Endothelial cell (in vitro differentiated cells): ENCODE results near the gene PRADC1. TPM values are rescaled to one million over a fixed set of nuclear protein-coding genes. Genes with fewer than 3 reads are reported as not detected.

Experiments used
- DNase-seq: peaks from one replicate; pipeline ENCODE4 v3.0.0; 2021; ENCODE audit warnings: low spot score
- H3K27ac Mint-ChIP-seq: one replicate; pipeline ENCODE4 v1.8.0; 2021; ENCODE audit warnings: mixed read lengths, inconsistent platforms; ENCODE audit not compliant: unreplicated experiment
- H3K27me3 Mint-ChIP-seq: one replicate; pipeline ENCODE4 v1.8.0; 2021; ENCODE audit warnings: mild to moderate bottlenecking, moderate library complexity, mixed read lengths, inconsistent platforms; ENCODE audit not compliant: unreplicated experiment
- H3K36me3 Mint-ChIP-seq: one replicate; pipeline ENCODE4 v1.8.0; 2021; ENCODE audit warnings: mild to moderate bottlenecking, low read depth, mixed read lengths, inconsistent platforms; ENCODE audit not compliant: unreplicated experiment
- H3K4me1 Mint-ChIP-seq: one replicate; pipeline ENCODE4 v1.8.0; 2021; ENCODE audit warnings: mild to moderate bottlenecking, mixed read lengths, inconsistent platforms; ENCODE audit not compliant: unreplicated experiment
- H3K4me3 Mint-ChIP-seq: one replicate; pipeline ENCODE4 v1.8.0; 2021; ENCODE audit warnings: mild to moderate bottlenecking, mixed read lengths, inconsistent platforms; ENCODE audit not compliant: unreplicated experiment
- H3K9me3 Mint-ChIP-seq: one replicate; pipeline ENCODE4 v1.8.0; 2021; ENCODE audit warnings: mixed read lengths, inconsistent platforms; ENCODE audit not compliant: unreplicated experiment
- CTCF ChIP-seq: fragments of 200-600 bp; sonication (generic); IDR thresholded peaks from one replicate; pipeline ENCODE4 v1.5.0; 2021; ENCODE audit warnings: antibody characterized with exemption; ENCODE audit not compliant: unreplicated experiment
- total RNA-seq: library from RNA; stranded (reverse); fragmentation: NEBNext Ultra II Directional; extraction: Animal tissue kit (Norgen Biotek cat#: 25700); gene quantifications from one replicate; pipeline ENCODE4 v1.2.1, GENCODE V29; 2021; ENCODE audit not compliant: unreplicated experiment

Gene PRADC1
- total RNA-seq, 1 donor from 2014 or later, result 24.1 TPM

- H3K27ac Mint-ChIP-seq, result no peak overlapping the region
- H3K36me3 Mint-ChIP-seq, result peaks cover 36% of the 10 kb centered on the region
- no peaks in the 10 kb centered on the region for H3K9me3 Mint-ChIP-seq
- peak overlapping the region; percentile 45 for H3K4me3 Mint-ChIP-seq
- DNase-seq, result no peak
- H3K27me3 Mint-ChIP-seq, result peaks cover 15% of the 10 kb centered on the region
- H3K4me1 Mint-ChIP-seq, result no peaks in the 10 kb centered on the region
- TF ChIP-seq CTCF, result no peak
These were observed 20.4 kb upstream of the PRADC1 start for GRCh38 chr2:73253400-73253799.

- Mint-ChIP-seq H3K4me3 (no peak overlapping the region), H3K9me3 (no peaks in the 10 kb centered on the region), H3K36me3 (peaks cover 39% of the 10 kb centered on the region), H3K27ac (no peak overlapping the region), H3K4me1 (no peaks in the 10 kb centered on the region), H3K27me3 (peaks cover 15% of the 10 kb centered on the region)
- no peak for TF ChIP-seq CTCF
- no peak for DNase-seq
These were observed 19.4 kb upstream of the PRADC1 start for GRCh38 chr2:73252238-73253027.

GRCh38 chr2:73250872-73251846 is 18.1 kb upstream of the PRADC1 start:
- Mint-ChIP-seq H3K27ac (no peak overlapping the region), H3K36me3 (peaks cover 51% of the 10 kb centered on the region), H3K4me3 (peak overlapping the region; percentile 29), H3K4me1 (no peaks in the 10 kb centered on the region), H3K27me3 (peaks cover 10% of the 10 kb centered on the region), H3K9me3 (no peaks in the 10 kb centered on the region)
- no peak for DNase-seq
- TF ChIP-seq CTCF, result no peak

GRCh38 chr2:73249636-73250035 is 16.6 kb upstream of the PRADC1 start:
- Mint-ChIP-seq H3K27ac (no peak overlapping the region), H3K27me3 (peaks cover 5% of the 10 kb centered on the region), H3K36me3 (peaks cover 59% of the 10 kb centered on the region), H3K4me3 (peak overlapping the region; percentile 58), H3K9me3 (no peaks in the 10 kb centered on the region), H3K4me1 (no peaks in the 10 kb centered on the region)
- no peak for DNase-seq
- TF ChIP-seq CTCF, result no peak

- H3K27ac Mint-ChIP-seq, result no peak overlapping the region
- peaks cover 57% of the 10 kb centered on the region for H3K36me3 Mint-ChIP-seq
- H3K4me1 Mint-ChIP-seq, result no peaks in the 10 kb centered on the region
- peaks cover 4% of the 10 kb centered on the region for H3K27me3 Mint-ChIP-seq
- H3K4me3 Mint-ChIP-seq, result peak overlapping the region; percentile 66
- H3K9me3 Mint-ChIP-seq, result no peaks in the 10 kb centered on the region
- no peak for TF ChIP-seq CTCF
- no peak for DNase-seq
These were observed 13.8 kb upstream of the PRADC1 start for GRCh38 chr2:73246850-73247249.
